Activated CD8-positive, alpha-beta memory T cell treated with anti-CD3 and anti-CD28 coated beads for 36 hours (primary cell): Measurements from ENCODE around the gene SNRNP40. TPM values are rescaled to one million over a fixed set of nuclear protein-coding genes. Genes with fewer than 3 reads are reported as not detected.

Experiments
- CTCF ChIA-PET: fragments of 350-600 bp; sonication (Branson Sonifier 250); formaldehyde crosslinking; loops from one replicate; lab custom pipeline; 2021; ENCODE audit warnings: antibody characterized with exemption; lab: Charles Lee
- POLR2A ChIA-PET: fragments of 350-600 bp; sonication (Branson Sonifier 250); formaldehyde crosslinking; loops from one replicate; lab custom pipeline; 2021; ENCODE audit warnings: antibody characterized with exemption; lab: Charles Lee
- total RNA-seq, 2 experiments: library from RNA; stranded (reverse); gene quantifications; one replicate each; pipeline ENCODE4 v1.2.3, GENCODE V29; 2021

SNRNP40 gene
- total RNA-seq, 2 experiments from 2014 or later: 110 to 117 TPM

- ChIA-PET CTCF (interaction anchor here (0.6 kb wide), 1 partner anchor 905 kb away, joined by 3 read pairs; no protein-coding TSS in a partner anchor), POLR2A (no interaction called here)
Observed at GRCh38 chr1:31238986-31239613, 57.5 kb downstream of the SNRNP40 start.

DNA sequence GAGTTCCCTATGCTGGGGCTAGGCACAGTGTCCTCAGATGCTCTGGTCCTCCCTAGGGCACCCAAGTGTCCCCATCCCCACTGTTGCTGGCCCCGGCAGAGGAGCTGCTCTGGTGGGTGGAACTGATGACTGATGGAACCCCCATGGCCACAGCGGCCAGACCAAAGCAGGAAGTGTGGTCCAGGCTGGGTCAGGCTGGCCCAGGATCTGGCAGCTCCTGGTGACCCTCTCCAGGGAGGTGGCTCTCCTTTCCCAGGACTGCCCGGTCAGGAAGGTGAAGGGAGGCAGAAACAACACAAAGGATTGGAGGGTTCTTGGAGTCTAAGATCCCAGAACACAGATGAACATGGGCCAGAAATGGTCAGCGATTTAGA lies 58.0 kb downstream of the SNRNP40 start:
- CTCF ChIA-PET: interaction anchor here (0.6 kb wide), 1 partner anchor 905 kb away, joined by 3 read pairs; no protein-coding TSS in a partner anchor
- POLR2A ChIA-PET: no interaction called here

DNA sequence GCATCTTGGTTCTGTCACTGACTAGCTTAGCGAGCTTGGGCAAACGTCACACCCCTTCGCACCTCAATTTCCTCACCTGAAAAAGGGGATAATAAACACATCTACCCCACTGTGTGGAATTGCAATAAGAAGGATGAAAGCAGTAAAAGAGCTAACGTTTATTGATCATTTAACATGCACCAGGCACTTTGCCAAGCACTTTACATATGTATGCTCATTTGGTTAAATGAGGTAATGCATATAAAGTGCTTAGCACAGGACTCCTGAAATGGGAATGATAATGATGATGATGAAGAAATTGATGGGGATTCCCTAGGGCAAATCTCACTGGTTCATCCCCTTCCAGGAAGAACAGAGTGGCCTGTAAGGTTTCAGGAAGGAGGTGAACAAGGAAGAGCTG lies 61.7 kb downstream of the SNRNP40 start:
- CTCF ChIA-PET: no interaction called here
- POLR2A ChIA-PET: no interaction called here

- POLR2A ChIA-PET: no interaction called here
- CTCF ChIA-PET: no interaction called here
Observed at GRCh38 chr1:31234123-31234708, 62.4 kb downstream of the SNRNP40 start.

DNA sequence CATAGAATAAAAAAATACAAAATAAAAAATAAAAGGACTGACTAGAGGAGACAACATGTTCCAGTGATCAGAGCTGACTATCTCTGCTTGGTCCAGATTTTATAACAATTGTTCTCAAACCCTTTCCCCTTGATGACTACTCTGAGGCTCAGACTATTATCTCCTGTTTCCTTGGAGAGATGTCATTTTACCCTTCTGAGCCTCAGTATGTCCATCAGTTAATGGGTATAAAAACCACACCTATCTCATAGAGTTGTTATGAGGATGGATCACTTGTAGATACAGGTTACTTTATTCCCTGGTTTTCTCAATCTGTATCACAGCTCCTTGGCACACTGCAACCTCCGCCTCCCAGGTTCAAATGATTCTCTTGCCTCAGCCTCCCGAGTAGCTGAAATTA lies 63.9 kb downstream of the SNRNP40 start:
- ChIA-PET CTCF (no interaction called here), POLR2A (interaction anchor here (0.6 kb wide), 1 partner anchor 412 kb away, joined by 3 read pairs; the partner anchor contains the start of gene PEF1)

DNA sequence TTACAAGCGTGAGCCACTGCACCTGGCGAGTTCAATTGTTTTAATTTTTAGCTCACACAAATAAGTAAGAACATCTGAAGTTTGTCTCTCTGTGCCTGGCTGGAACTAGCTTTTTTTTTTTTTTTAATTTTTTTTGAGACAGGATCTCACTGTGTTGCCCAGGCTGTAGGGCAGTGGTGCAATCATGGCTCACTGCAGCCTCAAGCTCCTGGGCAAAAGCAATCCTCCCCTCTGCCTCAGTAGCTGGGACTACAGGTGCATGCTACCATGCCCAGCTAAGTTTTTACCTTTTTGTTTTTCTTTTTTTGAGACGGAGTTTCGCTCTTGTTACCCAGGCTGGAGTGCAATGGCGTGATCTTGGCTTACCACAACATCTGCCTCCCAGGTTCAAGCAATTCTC lies 64.8 kb downstream of the SNRNP40 start:
- POLR2A ChIA-PET: no interaction called here
- CTCF ChIA-PET: no interaction called here

DNA sequence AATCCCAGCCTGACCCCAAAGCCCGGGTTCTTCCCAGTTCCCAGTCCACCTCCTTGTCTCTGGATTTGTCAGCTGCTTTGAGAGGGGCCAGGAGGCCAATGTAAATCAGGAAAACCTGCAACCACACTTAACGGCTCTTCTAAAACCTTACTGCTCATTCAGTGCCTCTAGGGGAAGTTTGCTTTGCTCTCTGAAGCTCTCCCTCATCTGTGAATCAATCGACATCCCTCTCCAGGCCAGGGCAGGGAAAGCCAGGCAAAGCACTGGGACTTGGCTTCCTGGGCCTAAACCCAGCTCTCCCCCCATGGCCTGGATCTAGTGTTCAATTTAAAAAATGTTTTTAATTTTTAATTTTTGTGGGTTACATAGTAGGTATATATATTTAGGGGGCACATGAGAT lies 66.2 kb downstream of the SNRNP40 start:
- ChIA-PET CTCF (no interaction called here), POLR2A (no interaction called here)

- ChIA-PET POLR2A (no interaction called here), CTCF (interaction anchor here (0.8 kb wide), 1 partner anchor 8 kb away, joined by 3 read pairs; no protein-coding TSS in a partner anchor)
Observed at GRCh38 chr1:31228986-31229385, 67.6 kb downstream of the SNRNP40 start.

- ChIA-PET CTCF (no interaction called here), POLR2A (no interaction called here)
Observed at GRCh38 chr1:31227891-31228568, 68.6 kb downstream of the SNRNP40 start.

- CTCF ChIA-PET: no interaction called here
- POLR2A ChIA-PET: no interaction called here
Observed at GRCh38 chr1:31224068-31224467, 72.5 kb downstream of the SNRNP40 start.

GRCh38 chr1:31222176-31222575 lies 74.4 kb downstream of the SNRNP40 start:
- ChIA-PET CTCF (no interaction called here), POLR2A (no interaction called here)

DNA sequence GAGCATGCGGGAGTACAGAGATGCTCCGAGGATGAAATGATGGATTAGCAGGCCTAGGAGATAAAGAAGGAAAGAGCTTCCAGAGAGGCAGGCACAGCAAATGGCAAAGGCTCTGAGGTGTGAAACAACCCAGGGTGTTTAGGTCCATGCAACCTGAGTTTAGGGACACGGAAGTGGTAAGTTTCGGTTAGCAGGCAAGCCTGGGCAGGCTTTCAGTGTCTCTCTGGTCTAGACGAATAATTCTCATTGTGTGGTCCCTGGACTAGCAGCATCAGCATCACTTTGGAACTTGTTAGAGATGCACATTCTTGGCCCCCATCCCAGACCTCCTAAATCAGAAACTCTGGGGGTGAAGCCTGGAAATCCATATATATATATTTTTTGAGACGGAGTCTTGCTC lies 75.5 kb downstream of the SNRNP40 start:
- POLR2A ChIA-PET: no interaction called here
- CTCF ChIA-PET: interaction anchor here (0.6 kb wide), 1 partner anchor 8 kb away, joined by 3 read pairs; no protein-coding TSS in a partner anchor

- CTCF ChIA-PET: interaction anchor here (0.8 kb wide), 1 partner anchor 153 kb away, joined by 3 read pairs; no protein-coding TSS in a partner anchor
- POLR2A ChIA-PET: no interaction called here
Observed at GRCh38 chr1:31219489-31219888, 77.1 kb downstream of the SNRNP40 start.

- ChIA-PET CTCF (no interaction called here), POLR2A (no interaction called here)
Observed at GRCh38 chr1:31218705-31219104, 77.9 kb downstream of the SNRNP40 start.

- CTCF ChIA-PET: no interaction called here
- POLR2A ChIA-PET: no interaction called here
Observed at GRCh38 chr1:31216016-31216415, 80.6 kb downstream of the SNRNP40 start.

DNA sequence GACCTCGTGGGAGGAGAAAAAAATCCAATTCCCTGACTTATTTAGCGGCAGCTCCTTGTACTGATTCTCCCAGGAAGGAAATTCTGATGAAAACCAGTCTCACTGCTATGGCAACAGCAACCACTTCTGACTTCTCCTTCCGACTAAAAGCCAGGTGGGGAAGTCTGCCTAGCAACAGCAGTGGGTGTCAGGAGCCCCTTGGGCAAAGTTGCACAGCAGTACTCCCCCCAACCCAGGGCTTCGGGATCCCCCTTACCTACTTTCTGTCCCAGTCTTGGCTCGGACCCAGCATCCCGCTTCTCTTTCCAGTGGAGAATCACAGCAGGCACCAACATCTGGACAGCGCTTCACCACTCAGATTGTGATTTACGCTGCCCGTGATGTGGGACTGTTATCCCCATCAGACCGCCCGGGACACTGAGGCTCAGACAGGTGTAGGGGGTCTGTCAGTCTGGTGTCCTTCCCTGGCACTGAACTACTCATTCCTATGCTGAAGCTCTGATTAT lies 81.5 kb downstream of the SNRNP40 start:
- ChIA-PET POLR2A (no interaction called here), CTCF (no interaction called here)

- ChIA-PET CTCF (no interaction called here), POLR2A (no interaction called here)
Observed at GRCh38 chr1:31214316-31215064, 82.1 kb downstream of the SNRNP40 start.
